ENCODE measurements around the gene RRP15.
A peak's percentile ranks its signal among the peaks of the same experiment; 100 is the strongest.

The RRP15 gene

GRCh38 chr1:218330043-218330623, 45.0 kb downstream of the RRP15 start:
- peak; percentile 82 for TF ChIP-seq CTCF (IDR thresholded peaks at IDR 0.05; ENCODE audit: insufficient read depth, missing control alignments)
- peak; percentile 96 for FAIRE-seq

DNA sequence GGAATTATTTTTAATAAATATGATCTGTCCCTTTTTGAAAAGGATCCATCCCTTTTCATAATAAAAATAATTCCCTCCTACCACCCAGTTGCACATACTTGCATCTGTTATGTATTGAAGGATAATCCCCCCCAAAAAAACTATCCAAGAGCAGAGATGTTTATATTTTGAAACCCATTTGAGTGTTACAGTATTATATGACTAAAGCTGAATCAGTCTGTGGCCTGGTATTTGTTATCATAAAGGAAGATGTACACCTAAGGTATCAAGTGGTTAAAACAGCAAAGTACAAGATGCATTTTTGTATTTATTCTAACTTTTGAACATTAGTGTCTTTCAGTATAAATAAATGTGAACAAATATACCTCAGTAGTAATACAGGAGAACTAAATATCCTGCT, 47.3 kb downstream of the RRP15 start:
- DNase-seq (ENCODE audit: insufficient read length, low spot score) (no peak), FAIRE-seq (peak; percentile 66)
- TF ChIP-seq CTCF (IDR thresholded peaks at IDR 0.05; ENCODE audit: insufficient read depth, missing control alignments): no peak

More at GRCh38 chr1:218330043-218330623, 45.0 kb downstream of the RRP15 start:
- peak; percentile 34 for DNase-seq (ENCODE audit: insufficient read length, low spot score)

- no peak for FAIRE-seq
- DNase-seq (ENCODE audit: insufficient read length, low spot score): no peak
- TF ChIP-seq CTCF (IDR thresholded peaks at IDR 0.05; ENCODE audit: insufficient read depth, missing control alignments): no peak
These were observed 51.2 kb downstream of the RRP15 start for GRCh38 chr1:218336328-218336727.

- DNase-seq (ENCODE audit: insufficient read length, low spot score) (no peak), FAIRE-seq (peak; percentile 99)
- TF ChIP-seq CTCF (IDR thresholded peaks at IDR 0.05; ENCODE audit: insufficient read depth, missing control alignments): peak; percentile 89
These were observed 54.3 kb downstream of the RRP15 start for GRCh38 chr1:218339267-218339831.

DNA sequence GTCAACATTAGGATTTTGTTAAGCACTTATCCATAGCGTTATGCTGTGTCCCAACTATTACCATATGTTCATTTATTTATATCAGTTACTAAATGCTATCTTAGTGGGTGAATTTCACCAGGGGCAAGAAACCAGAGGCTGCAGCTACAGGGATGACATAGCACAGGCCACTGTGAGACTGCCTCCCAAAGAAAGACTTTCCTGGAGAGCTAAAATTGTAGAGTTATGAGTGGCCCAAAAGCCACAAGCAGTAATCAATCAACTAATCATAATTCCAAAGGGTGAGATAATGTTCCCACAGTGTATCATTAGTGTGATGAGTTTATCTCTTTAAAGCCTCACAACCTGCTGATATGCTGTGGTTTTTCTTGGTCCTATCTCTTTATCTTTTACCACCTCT, 56.2 kb downstream of the RRP15 start:
- peak; percentile 98 for FAIRE-seq
- DNase-seq (ENCODE audit: insufficient read length, low spot score): no peak
- TF ChIP-seq CTCF (IDR thresholded peaks at IDR 0.05; ENCODE audit: insufficient read depth, missing control alignments): no peak

DNA sequence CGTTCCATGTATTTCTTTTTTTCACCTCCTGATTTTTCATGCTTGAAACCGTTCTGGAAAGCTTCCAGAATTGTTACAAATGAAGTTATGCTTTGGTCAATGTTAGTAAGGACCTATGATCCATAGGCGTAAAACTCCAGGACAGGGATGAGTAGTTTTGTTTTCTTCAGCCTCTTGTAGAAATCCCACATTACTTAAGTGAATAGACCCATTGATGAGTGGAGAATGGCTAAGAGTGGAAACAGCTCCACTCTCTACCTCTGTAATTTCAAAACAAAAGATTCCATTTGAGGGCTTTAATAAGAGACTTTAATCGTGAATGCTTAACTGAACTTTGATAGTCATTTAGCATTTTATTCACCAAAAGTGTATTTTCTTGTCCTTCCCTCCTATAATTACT, 57.0 kb downstream of the RRP15 start:
- DNase-seq (ENCODE audit: insufficient read length, low spot score): no peak
- TF ChIP-seq CTCF (IDR thresholded peaks at IDR 0.05; ENCODE audit: insufficient read depth, missing control alignments): no peak
- FAIRE-seq: peak; percentile 56
